Measurements from ENCODE around the gene LRCOL1. TPM values are rescaled to one million over a fixed set of nuclear protein-coding genes. Genes with fewer than 3 reads are reported as not detected.

Gene LRCOL1
- total and polyA plus RNA-seq, 2 of the 8 experiments (the other 6 are each of a cell fraction or from before 2014, with no cell fraction given): not detected

DNA sequence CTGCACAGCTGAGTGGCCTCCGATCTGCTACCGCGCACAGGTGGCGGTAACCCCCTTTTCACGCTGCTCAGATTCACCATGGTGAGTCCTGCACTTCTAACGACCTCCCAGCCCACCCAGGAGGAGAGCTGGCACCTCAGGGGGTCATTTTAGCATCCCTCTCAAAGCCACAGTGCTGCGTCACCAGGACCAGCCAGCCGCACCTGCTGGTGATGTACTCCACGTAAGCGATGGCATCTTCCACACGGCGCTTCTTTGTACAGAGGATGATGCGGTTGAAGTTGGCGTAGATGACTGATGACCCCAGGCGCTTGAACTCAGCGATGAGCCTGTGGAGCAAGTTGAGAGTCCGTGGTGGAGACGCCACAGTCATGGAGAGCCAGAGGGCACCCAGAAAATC lies 27.4 kb upstream of the LRCOL1 start:
- CTCF ChIA-PET (ENCODE audit: partially characterized antibody): interaction anchor here (0.7 to 9.3 kb wide), 16 partner anchors 8 to 220 kb away, joined by 3 to 61 read pairs (median 5); partner anchors contain the start of gene LRCOL1
- H3K36me3 ChIP-seq (ENCODE audit: control insufficient read depth in 2 of 4, insufficient read depth in 4 of 4, low read length in 3 of 4): peaks cover 43 to 80% (median 70%) of the 10 kb centered on the region in 4 experiments
- WGBS, 2 experiments (ENCODE audit: extremely low coverage in 1 of 2, insufficient coverage in 1 of 2, insufficient read length in 1 of 2, insufficient replicate concordance in 2 of 2, low coverage in 1 of 2, low lambda C conversion rate in 2 of 2, missing lambda C conversion rate in 1 of 2): 92% methylated on average over 18 of the region's 18 CpGs; no CpG with 5 or more reads in 1 of the 2 experiments

More for the DNA sequence above, 27.4 kb upstream of the LRCOL1 start:
- Histone ChIP-seq H3K79me2 (ENCODE audit: control insufficient read depth in 1 of 2, insufficient read depth in 2 of 2, low read length in 2 of 2) (no peaks in the 10 kb centered on the region), H2AK5ac (ENCODE audit: low read depth, low read length) (no peak overlapping the region), H3K9ac (replicated peaks in 1 of 4; ENCODE audit: extremely low read depth in 1 of 4, low read depth in 3 of 4, low read length in 3 of 4) (no peak overlapping the region), H3K23ac (ENCODE audit: insufficient read length) (no peak overlapping the region), H3K4me2 (ENCODE audit: insufficient read depth in 1 of 2, low read depth in 2 of 2, low read length in 2 of 2) (no peak overlapping the region), H3K79me1 (ENCODE audit: low read depth, low read length) (no peaks in the 10 kb centered on the region; the same call in 1 of the 2 replicates), H2BK15ac (ENCODE audit: low read length) (no peak overlapping the region), H3K27ac (ENCODE audit: low read depth, low read length) (no peak overlapping the region), H3K9me3 (ENCODE audit: insufficient read depth in 2 of 2, low read depth in 1 of 2, low read length in 1 of 2) (no peaks in the 10 kb centered on the region), H3K14ac (ENCODE audit: insufficient read length) (no peak overlapping the region), H2BK5ac (ENCODE audit: low read depth, low read length) (no peak overlapping the region), H3K4ac (replicated peaks; ENCODE audit: insufficient read length, low read depth, low read length) (no peak overlapping the region), H2BK20ac (ENCODE audit: low read length) (no peak overlapping the region), H3K27me3 (replicated peaks in 1 of 4; ENCODE audit: control insufficient read depth in 3 of 4, extremely low read depth in 1 of 4, insufficient read depth in 3 of 4, low read length in 3 of 4) (no peaks in the 10 kb centered on the region), H3K23me2 (ENCODE audit: low read depth, low read length) (no peaks in the 10 kb centered on the region), H4K8ac (ENCODE audit: extremely low read depth, insufficient read depth, low read length) (peak overlapping the region; percentile 65; the same call in 1 of the 2 replicates), H4K91ac (replicated peaks; ENCODE audit: insufficient read length, low read length) (no peak overlapping the region), H2BK120ac (replicated peaks; ENCODE audit: low read depth, low read length) (no peak overlapping the region), H3K4me3 (ENCODE audit: extremely low read depth in 1 of 4, insufficient read depth in 2 of 4, low read depth in 3 of 4, low read length in 4 of 4) (no peak overlapping the region), H2AFZ (ENCODE audit: low read length) (no peak overlapping the region), H3K18ac (ENCODE audit: extremely low read depth, low read length) (no peak overlapping the region), H4K5ac (ENCODE audit: insufficient read length, low read depth, low read length) (no peak overlapping the region), H4K20me1 (replicated peaks in 1 of 2; ENCODE audit: control insufficient read depth in 1 of 2, insufficient read depth in 2 of 2, low read length in 2 of 2) (peaks cover 7 to 32% of the 10 kb centered on the region in 2 experiments), H3K56ac (replicated peaks; ENCODE audit: insufficient read length, low read depth, low read length) (no peak overlapping the region), H3K4me1 (replicated peaks in 1 of 4; ENCODE audit: control insufficient read depth in 3 of 4, insufficient read depth in 4 of 4, low read length in 3 of 4) (no peaks in the 10 kb centered on the region), H2BK12ac (ENCODE audit: low read depth, low read length) (no peak overlapping the region)
- POLR2A ChIA-PET (ENCODE audit: partially characterized antibody): interaction anchor here (0.5 to 1.3 kb wide), 3 partner anchors 9 to 35 kb away, joined by 3 to 4 read pairs (median 3); no protein-coding TSS in a partner anchor
- FAIRE-seq (no peak), DNase-seq (ENCODE audit: low read depth in 1 of 2, low spot score in 2 of 2) (no peak)
- TF ChIP-seq PHF8 (conservative IDR thresholded peaks at IDR 0.05; ENCODE audit: low read depth, low read length) (no peak), TEAD4 (IDR thresholded peaks at IDR 0.05; ENCODE audit: low read depth, low read length) (no peak), JUND (IDR thresholded peaks at IDR 0.05; ENCODE audit: low read length) (no peak)

Measured in H1 (cell line).